Activated T-cell treated with anti-CD3 and anti-CD28 coated beads for 24 hours (primary cell): Measurements from ENCODE around the gene PIGO.

ENCODE experiments used
- DNase-seq: peaks from one replicate; pipeline ENCODE4 v3.0.0-alpha.2; 2020; ENCODE audit warnings: low read depth

The PIGO gene

DNA sequence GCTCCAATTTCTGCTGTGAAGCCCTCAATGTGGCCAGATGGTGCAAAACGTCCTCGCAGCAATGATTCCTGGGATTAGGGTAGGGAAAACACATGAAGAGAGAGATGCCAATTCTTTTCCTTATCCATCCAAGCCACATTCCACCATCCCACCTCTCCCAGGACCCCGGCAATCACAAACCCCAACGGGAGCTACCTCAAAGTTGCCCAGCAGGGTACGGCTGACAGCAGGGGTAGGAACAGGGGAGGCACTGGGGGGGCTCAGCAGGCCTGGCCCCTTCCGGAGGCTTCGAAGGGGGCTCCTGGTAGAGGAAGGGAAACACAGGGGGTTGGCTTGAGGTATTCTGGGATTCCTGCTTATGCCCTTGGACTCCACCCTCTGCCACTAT is 9.9 kb upstream of the PIGO start:
- DNase-seq, result no peak

DNA sequence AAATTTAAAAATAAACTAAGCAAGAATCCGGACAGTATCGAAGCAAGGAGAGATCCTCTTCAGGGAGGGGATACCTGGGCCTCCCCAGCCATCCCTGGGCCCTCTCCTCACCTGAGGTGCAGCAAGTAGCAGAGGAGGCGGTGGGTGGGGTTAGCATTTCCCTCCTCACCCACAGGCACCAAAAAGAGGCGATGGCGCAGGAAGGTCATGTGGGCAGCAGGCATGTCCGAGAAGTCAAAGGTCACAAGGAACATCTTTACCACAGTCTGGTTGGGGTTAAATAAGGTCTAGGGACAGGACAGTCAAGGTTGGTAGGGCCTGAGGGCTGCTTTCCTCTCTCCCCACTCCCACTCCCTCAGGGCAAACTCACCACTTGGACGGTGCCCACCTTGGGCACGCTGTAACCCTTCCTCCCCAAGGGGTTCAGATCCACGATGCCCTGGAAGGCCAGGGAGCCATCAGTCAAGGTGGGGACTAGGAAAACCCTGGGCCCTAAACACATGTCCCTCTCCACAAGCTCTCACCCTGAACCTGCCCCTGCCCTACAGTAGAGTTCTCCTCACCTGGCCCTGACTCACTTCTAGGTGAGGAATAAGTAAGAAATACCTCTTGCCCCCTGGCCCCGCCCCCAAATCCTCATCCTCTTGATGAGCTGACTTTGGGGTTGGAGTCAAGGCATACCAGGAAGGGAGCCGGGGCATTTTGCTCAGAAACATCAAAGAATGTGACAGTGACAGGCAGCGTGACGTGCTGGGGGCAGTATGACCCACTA is 9.4 kb upstream of the PIGO start:
- DNase-seq, result no peak

DNA sequence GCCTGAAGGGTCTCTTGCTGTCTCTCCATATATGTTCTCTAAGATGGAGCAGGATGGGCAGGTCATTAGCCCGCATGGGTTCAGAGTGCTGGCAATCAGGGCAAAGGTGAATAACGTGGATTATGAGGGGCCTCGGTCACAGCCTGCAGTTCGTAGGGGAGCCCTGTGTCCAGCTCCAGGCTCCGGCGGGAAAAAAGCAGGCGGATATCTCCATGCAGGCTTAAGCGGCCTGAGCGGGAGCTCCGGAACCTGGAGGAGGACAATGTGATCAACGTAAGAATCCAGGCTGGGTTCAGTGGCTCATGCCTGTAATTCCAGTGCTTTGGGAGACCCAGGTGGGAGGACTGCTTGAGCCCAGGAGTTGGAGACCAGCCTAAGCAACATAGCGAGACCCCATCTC is 8.7 kb upstream of the PIGO start:
- DNase-seq, result no peak

DNA sequence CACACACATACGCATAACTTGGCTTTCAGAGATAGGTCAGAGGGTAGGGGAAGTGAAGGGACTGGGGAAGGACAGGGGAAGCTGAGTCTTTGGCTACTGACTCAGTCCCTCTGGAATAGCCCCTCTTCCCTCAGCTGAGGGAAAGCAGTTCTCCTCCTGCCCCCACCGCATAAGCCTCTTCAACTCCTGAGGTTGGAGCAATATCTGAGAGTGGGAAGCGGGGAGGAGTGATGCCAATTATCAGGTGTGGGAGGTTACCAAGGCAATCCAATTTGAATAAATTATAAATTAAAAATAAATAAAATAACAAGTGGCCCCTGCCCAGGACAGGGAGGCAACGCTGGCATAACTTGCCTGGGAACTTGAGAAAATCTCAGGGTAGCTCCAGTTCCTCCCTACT is 8.2 kb upstream of the PIGO start:
- DNase-seq, result no peak

DNA sequence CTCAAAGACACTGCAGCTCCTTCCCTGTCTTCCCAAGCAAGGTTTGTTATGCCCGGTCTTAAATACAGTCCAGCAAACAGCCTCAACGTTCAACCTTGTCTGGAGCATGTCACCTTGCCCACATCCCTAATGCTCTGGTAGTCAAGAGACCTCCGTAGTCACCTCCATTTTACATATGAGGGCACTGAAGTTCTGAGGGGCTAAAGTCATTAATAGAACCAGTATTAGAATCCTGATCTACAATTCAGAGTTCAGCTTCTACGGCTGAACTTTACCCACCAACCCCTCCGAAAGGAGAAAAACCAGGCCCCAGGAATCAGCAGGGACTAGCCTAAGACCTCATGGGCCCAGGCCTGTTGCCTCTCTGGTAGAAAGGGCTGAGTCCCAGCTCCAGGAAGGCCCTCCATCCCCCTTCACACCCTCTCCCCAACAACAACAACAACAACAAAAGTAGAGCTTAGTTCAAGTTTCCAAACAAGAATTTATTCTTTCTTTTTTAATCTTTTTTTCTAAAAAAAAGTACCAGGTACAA is 7.3 kb upstream of the PIGO start:
- no peak for DNase-seq

DNA sequence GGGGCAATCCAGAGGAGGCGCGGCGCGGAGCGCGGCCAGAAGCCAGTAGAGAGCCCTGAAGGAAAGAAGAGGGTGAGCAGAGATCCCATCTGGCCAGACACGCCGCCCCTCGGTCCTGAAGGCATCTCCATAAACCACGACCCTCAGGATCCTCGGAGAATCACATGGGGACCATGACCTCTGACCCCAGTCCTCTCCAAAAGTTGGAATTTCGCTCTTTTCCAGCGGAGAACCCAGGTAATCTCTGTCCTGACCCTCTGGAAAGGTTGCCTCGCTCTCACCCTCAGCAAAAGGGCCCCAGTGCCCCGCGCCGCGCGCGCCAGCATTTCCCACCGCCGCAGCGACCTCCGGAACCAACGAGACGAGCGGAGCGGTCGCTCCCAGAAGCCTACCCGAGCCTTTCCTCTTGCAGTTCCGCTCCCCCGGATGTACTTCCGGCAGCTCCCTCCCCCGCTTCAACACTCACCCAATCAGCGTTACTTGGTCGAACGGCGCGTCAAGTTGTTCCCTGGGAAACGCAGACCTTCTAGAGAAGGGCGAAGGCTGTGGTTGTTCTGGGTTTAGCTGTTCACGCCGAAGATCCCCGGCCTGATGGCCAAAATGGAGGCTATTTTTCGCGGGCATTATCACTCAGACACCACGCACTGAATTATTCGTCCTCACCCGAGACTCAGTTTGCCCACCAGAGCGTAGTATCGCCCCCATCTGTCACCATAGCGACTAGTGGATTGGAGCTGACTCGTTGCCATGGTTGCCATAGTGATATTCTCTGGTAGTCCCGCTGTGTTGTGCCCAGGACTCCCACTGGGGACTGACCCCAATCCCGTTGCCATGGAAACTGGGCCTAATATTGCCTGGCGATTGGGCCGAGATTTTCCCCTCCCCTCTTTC is 6.6 kb upstream of the PIGO start, which contains the start of gene STOML2:
Gene STOML2, minus strand, starts transcription at position 363 of the 891 bp plus-strand sequence. Its CDS starts 37 bp downstream, at position 326.
- DNase-seq, result peak; percentile 92

DNA sequence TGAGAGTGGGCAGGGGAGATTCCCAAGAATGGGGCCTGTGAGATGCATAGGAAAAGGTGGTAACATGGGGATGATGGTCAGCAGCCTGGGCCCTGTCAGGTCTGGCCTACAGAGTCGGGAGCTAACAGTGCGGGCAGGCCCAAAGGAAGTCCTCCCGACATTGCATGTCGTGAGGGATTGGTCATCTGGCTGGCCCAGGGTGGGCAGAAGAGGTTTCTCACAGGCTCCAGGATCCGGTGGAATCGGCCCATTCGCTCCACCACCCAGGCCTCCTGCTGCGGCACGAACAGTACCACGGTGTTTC is 6.0 kb upstream of the PIGO start:
- DNase-seq, result no peak

DNA sequence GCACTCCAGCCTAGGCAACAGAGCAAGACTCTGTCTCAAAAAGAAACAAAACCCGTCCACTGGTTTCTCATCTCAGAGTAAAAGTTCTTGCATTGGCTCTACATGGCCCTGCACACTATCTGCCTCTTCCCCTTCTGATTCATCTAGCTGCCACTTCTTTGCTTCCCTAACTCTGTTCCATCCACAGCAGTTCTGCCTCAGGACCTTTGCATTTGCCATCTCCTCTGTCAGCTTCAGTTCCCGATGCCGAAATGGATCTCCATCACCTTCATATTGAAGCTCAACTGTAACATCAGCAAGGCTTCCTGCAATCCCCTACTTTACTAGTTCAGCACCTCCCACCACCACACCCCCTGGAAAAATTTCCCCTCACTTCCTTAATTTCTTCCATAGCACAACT is 1.2 kb upstream of the PIGO start:
- DNase-seq, result no peak

DNA sequence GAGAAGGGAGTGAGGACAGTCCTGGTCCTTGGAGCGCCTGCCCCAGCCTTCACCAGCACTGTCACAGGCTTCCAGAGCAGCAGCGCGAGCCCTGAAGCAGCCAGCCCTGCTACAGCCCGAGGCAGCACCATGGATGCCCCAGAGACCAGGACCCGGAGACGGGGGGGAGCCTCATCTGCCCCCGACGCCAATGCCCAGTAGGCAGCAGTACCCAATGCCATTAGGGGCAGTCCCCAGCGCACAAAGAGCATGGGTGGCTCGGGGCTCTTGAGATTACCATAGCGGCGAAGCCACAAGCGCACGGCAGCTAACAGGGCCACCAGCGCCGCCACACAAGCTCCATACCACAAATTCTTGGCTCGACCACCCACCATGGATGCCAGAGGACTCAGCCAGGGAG is 4.9 kb downstream of the PIGO start:
- DNase-seq, result no peak

DNA sequence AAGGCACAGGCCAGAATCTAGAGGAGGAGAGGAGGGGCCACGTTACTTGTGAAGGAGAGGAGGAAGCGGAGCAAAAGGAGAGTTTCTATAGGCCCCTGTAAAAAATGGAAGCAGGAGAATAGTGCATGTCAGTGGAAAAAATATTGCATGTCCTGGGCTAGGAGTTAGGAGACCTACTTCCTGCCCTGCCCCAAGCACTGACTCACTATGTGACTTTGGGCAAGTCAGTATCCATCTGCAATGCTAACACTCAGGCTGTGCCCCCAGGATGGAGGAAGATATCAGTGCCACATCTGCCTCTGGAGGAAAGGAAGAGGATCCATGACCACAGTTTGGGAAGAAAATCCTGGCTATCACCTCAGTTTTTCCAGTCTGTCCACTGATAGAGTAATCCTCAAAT is 7.0 kb downstream of the PIGO start:
- no peak for DNase-seq

DNA sequence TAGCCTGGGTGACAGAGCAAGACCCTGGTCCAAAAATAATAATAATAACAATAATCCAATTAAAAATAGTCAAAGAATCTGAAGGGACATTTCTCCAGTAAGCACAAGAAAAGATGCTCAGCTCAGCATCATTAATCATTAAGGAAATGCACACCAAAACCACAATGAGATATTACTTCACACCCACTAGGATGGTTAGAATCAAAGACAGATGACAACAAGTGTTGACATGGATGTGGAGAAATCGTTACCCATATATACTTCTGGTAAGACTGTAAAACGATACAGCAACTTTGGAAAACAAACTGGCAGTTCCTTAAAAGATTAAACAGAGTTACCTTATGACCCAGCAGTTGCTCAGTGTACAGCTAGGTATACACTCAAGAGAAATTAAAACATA is 11.3 kb downstream of the PIGO start:
- no peak for DNase-seq

DNA sequence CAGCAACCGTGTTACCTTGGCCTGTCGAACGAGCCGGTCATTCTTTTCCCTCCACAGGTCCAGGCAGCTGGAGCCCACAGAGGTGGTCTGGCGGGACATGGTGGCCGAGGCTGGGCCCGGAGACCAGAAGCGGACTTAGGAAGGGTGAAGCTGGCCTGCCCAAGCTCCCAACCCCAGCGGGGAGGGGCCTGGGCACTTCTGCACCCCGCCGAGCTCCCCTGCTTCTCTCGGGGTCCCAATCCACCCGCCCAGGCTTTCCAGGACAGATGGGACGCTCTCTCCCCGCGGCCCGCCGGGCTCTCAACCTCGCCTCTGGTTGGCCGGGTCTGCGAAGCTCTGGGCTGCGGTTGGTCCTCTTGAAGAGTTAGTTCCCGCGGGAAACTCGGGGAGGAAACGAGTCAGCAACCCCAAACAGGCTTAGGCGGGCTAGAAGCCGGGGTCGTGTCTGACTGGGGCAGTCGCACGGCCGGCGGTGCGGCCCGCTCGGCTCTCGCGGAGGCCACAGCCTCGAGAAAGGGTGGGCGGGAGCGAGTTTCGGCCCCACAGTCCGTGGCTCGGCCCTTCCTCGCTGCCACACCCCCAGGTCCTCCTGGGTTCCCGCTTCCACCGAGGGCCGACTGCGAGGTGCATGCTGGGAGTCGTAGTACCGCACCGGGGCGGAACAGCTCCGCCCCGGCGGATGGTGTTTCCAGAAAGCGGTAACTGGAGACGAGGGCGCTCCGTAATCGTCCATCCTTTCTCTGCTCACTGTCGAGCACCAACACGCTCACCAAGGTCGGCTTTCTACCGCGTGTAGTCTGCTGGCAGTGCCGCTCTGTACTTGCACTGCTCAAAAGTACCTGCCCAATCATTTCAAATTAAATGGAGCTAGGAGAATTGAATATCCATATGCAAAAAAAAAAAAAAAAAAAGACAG is 16.7 kb downstream of the PIGO start, which contains the start of gene FANCG:
Gene FANCG, minus strand, starts transcription at position 517 of the 916 bp plus-strand sequence. Its CDS starts 418 bp downstream, at position 99.
- peak; percentile 80 for DNase-seq

DNA sequence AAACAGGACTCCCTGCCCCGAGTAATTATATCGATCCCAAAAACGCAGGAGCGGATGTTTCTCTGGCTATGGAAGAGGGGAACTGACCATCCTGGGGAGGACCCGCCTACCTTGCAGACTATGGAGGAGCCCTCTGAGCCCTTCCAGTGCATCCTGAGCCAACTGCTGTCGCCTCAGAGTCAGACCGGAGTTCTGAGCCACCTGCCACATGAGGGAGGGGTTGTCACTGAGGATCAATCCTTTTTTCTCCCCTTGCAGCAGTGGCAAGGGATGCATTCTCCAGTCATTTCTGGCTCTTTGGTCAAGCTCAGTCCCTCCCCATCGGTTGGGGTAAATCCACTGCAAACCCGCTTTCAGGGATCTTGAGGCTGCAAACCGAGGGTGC is 17.4 kb downstream of the PIGO start:
- DNase-seq, result no peak

DNA sequence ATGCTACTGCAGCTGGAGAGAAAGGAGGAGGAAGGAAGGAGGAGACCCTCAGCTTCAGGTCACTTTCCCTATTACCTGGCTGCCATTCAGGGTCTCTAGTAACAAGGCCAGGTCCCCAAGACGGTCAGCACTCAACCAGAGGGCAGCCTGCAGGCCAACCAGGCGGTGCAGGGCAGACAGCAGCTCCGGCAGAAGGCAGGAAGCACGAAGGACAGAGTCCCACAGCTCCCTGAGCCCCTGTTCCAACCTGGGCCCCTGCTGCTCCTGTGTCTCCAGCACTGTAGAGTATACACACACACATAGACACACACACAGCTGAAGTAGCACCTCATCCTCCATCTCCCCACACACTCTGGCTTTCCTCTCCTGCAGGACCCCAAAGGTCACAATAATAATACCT is 18.3 kb downstream of the PIGO start:
- DNase-seq, result no peak

DNA sequence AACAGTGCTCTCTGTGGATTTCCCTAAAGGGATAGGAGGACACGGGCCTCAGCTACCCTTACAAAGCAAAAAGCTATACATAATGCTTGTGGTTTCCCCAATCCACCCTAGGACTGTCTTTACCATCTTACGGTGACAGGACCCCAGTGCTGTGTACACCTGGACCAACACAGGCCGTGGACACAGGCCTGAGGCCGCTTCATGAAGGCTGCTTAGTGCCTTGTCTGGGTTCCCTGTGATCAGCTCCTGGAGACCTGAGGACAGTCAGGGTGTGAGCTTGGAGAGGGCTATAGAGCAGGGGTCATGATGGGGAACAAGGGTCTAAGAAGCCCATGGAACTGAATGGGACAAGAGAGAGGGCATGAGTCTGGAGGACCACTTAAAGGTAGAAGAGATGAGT is 19.5 kb downstream of the PIGO start:
- DNase-seq, result no peak

DNA sequence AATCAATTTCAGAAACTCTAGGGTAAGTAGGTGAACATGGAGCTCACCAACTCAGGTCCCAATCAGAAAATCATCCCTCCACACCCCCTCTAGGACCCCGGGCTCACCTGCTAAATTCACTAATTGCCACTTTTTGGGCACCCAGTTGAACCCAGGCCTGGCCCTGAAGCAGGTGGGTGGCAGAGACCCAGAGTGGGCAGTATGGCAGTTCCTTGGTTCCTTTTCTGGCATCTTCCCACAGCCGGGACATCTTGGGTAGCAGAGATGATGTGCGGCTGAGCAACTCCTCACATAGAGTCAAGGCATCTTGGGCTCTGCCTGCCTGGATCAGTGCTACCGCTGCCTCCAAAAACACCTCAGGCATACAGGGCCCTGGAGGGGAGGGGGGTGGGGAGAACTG is 21.0 kb downstream of the PIGO start:
- DNase-seq, result no peak

DNA sequence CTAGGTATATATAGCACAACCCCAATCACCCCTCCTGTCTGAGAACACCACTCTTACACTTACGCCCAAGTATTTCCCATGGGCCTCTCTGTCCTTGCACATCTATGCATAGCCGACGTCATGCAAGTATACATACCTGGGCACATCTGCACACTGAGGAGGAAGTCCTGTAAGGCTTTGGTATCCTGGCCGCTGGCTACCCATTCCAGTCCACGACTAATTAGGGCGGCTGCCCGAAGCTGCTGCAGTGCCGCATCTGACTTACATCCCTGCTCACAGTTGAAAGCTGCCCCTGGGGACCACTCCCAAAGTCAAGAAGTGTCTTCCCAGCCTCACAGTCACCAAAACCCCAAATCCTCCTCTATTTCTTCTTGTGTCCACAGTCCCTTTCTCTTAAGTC is 21.6 kb downstream of the PIGO start:
- no peak for DNase-seq

DNA sequence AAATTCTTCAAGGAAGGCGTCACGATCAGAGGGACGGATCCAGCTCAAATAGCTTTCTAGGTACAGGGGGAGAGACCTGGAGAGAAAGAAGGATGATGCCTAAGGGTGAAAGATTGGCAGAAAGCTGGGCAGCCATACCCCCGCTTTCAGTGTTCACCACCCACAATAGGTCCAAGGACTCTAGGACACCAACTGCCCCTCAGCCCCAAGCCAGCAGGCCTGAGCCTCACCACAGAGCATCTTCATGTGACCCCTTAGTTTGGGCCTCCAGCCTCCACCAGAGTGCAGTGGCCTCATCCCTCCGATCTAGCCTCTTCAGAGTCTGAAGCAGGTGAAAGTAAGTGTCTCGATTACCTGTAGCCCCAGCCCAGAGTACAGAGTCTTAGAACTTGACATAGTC is 22.2 kb downstream of the PIGO start:
- no peak for DNase-seq

DNA sequence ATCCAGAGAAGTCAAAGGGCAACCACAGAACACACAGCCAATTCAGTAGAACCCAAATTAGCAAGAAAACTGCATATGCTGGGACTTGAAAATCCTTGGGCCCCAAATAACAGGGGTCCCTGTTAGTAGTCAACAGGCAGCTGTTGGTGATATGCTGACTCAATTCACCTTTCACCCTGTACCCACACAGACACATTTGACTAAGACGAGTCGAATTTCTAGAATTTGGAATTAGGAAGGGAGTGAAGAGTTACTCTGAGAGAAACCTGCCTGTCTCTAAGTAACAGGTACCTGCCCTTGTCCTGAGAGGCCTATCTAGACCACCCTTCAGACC is 23.1 kb downstream of the PIGO start:
- no peak for DNase-seq

DNA sequence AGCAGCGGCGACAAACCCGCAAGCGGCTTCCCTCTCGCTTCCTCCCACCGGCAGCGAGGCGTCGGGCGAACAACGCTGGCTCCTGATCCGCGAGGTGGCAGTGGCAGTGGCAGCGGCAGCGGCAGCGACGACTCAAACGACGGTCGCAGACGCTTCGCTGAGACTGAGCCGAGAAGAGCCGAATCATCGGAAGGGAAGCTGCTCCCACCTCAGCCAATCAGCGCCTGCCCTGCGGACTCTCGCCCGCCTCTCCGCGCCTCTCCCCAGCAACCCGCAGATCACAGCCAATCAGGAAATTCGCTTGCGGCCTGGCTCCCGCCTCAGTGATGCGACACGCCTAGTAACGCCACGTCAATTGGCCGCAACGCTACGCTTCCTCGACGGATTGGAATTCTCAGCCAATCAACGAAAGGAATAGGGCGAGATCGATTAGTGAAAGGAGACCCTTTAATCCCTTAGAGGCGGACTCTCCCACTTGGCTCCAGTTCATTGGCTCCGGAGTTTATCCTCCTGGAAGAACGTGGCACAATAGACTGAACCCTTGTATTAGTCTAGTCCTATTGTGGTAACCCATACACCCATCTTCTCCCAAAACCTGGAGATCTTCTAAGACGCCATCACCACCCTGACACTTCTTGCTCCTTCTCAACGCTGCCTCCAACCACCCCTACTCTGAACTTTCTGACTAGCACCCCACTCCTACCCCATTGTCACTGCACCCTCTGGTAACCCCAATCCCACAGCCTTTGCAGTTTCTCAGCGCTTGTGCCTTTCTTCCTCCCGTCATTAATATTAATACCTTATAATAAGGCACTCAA is 23.7 kb downstream of the PIGO start, which contains the start of gene VCP:
Gene VCP, minus strand, starts transcription at position 165 of the 818 bp plus-strand sequence. CDS start 272 bp downstream, outside the sequence.
- peak; percentile 98 for DNase-seq

DNA sequence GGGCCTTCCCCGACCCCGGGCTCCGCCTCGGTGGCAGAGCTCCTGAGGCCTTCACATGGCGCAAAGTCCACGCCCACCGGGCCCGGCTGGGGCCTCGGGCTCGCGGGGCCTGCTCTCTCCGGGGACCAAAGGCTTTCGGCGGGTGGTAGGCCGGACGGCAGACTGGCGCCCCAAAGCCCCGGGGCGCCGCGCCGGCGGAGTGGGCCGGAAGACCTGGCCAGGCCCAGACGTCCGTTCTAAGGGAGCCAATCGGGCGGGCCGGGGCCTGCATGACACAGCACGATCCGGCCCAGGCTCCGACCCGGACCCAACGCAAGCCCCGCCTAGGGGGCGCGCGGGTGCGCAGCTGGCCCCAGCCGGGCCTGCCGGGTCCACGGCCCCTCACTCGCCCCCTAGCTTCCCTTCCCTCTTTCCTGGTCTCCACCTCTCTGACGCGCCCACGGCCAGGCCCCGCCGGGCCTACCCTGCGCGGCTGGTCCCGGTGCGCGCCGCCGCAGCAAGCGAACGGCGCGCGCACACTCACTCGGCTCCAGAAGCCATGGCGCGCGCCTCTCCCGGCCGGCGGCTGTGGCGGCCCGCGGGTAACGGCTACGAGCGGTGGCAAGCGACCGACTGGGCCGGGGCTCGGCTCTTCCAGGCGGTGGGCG is 24.5 kb downstream of the PIGO start:
- DNase-seq, result peak; percentile 66
